GM12865 (cell line): Measurements from ENCODE around the gene MCM8.

Source experiments
- DNase-seq: peaks from one replicate; pipeline ENCODE4 v3.0.0; 2010; ENCODE audit warnings: low read depth
- H3K4me3 ChIP-seq: 2 replicates; pipeline ENCODE4 v1.5.1; 2011; ENCODE audit warnings: mild to moderate bottlenecking, low read depth, low read length, control low read depth
- CTCF ChIP-seq: IDR thresholded peaks from 2 replicates; pipeline ENCODE4 v1.5.1; 2011; ENCODE audit warnings: low read length, control low read depth, low read depth, inconsistent platforms; ENCODE audit not compliant: insufficient read depth; ENCODE audit errors: missing control alignments

Gene MCM8

GRCh38 chr20:5971203-5971602, 20.8 kb downstream of the MCM8 start:
- TF ChIP-seq CTCF: no peak
- no peak for DNase-seq
- no peak overlapping the region for H3K4me3 ChIP-seq

- H3K4me3 ChIP-seq: no peak overlapping the region
- TF ChIP-seq CTCF: no peak
- no peak for DNase-seq
These were observed 22.7 kb downstream of the MCM8 start for GRCh38 chr20:5973172-5973571.

GRCh38 chr20:5973971-5974370, 23.5 kb downstream of the MCM8 start:
- no peak overlapping the region for H3K4me3 ChIP-seq
- no peak for TF ChIP-seq CTCF
- DNase-seq: no peak

GRCh38 chr20:5974531-5974930, 24.1 kb downstream of the MCM8 start:
- DNase-seq: no peak
- H3K4me3 ChIP-seq: no peak overlapping the region
- no peak for TF ChIP-seq CTCF

- no peak for TF ChIP-seq CTCF
- no peak overlapping the region for H3K4me3 ChIP-seq
- DNase-seq: no peak
These were observed 25.3 kb downstream of the MCM8 start for GRCh38 chr20:5975778-5976177.

- H3K4me3 ChIP-seq: no peak overlapping the region
- no peak for TF ChIP-seq CTCF
- DNase-seq: no peak
These were observed 26.8 kb downstream of the MCM8 start for GRCh38 chr20:5977223-5977622.

GRCh38 chr20:5977975-5978374, 27.5 kb downstream of the MCM8 start:
- no peak for DNase-seq
- no peak overlapping the region for H3K4me3 ChIP-seq
- no peak for TF ChIP-seq CTCF
